Keratinocyte (primary cell): ENCODE results near the gene TNIK. TPM values are rescaled to one million over a fixed set of nuclear protein-coding genes. Genes with fewer than 3 reads are reported as not detected.

Experiments
- DNase-seq: peaks from one replicate; pipeline ENCODE4 v3.0.0-alpha.2; 2011; ENCODE audit warnings: low read depth, missing footprints, low spot score
- FAIRE-seq: peaks from 2 replicates; lab custom pipeline; 2011; peaks lifted over from hg19 to GRCh38; lab: Jason Lieb, UNC
- H2AFZ ChIP-seq: 2 replicates; pipeline ENCODE4 v1.6.0; 2012; ENCODE audit warnings: low read length, control low read depth, inconsistent platforms; ENCODE audit not compliant: control insufficient read depth
- H3K27ac ChIP-seq: 2 replicates; pipeline ENCODE4 v1.5.1; 2011; ENCODE audit warnings: low read length; ENCODE audit not compliant: control insufficient read depth, insufficient read depth
- H3K27me3 ChIP-seq: 3 replicates; pipeline ENCODE4 v1.6.0; 2011; ENCODE audit warnings: low read length; ENCODE audit not compliant: control insufficient read depth, insufficient read depth; ENCODE audit errors: extremely low read depth
- H3K36me3 ChIP-seq, 2 experiments: 2 replicates in 1 of 2; 3 replicates in 1 of 2; pipeline ENCODE4 v1.5.1; 2011; ENCODE audit warnings: low read length in 2 of 2, mild to moderate bottlenecking in 1 of 2; ENCODE audit not compliant: control insufficient read depth in 2 of 2, insufficient read depth in 2 of 2; ENCODE audit errors: extremely low read depth in 1 of 2
- H3K4me1 ChIP-seq: 3 replicates; pipeline ENCODE4 v1.5.1; 2011; ENCODE audit warnings: low read length; ENCODE audit not compliant: control insufficient read depth, insufficient read depth; ENCODE audit errors: extremely low read depth
- H3K4me2 ChIP-seq: 3 replicates; pipeline ENCODE4 v1.6.0; 2011; ENCODE audit warnings: low read depth, low read length; ENCODE audit not compliant: control insufficient read depth, insufficient read depth; ENCODE audit errors: extremely low read depth
- H3K4me3 ChIP-seq, 3 experiments: fragments of 200-600 bp in 1 of 3; sonication (generic) in 1 of 3; 2 replicates in 2 of 3; 3 replicates in 1 of 3; pipeline ENCODE4 v1.5.1; 2011 to 2016; ENCODE audit warnings: low read length in 3 of 3, mild to moderate bottlenecking in 3 of 3, control low read depth in 2 of 3, inconsistent platforms in 1 of 3, low read depth in 1 of 3, mixed read lengths in 1 of 3, mixed run types in 1 of 3, moderate library complexity in 1 of 3; ENCODE audit not compliant: control insufficient read depth in 2 of 3, insufficient read depth in 2 of 3; ENCODE audit errors: extremely low read depth in 1 of 3
- H3K79me2 ChIP-seq: 2 replicates; pipeline ENCODE4 v1.6.0; 2012; ENCODE audit warnings: low read length; ENCODE audit not compliant: control insufficient read depth, insufficient read depth
- H3K9ac ChIP-seq: 3 replicates; pipeline ENCODE4 v1.6.0; 2011; ENCODE audit warnings: low read length; ENCODE audit not compliant: control insufficient read depth, insufficient read depth; ENCODE audit errors: extremely low read depth
- H3K9me1 ChIP-seq: 3 replicates; pipeline ENCODE4 v1.6.0; 2011; ENCODE audit warnings: low read length; ENCODE audit not compliant: control insufficient read depth, insufficient read depth; ENCODE audit errors: extremely low read depth
- H3K9me3 ChIP-seq: 2 replicates; pipeline ENCODE4 v1.5.1; 2012; ENCODE audit warnings: low read depth, low read length; ENCODE audit not compliant: control insufficient read depth
- H4K20me1 ChIP-seq: 3 replicates; pipeline ENCODE4 v1.6.0; 2011; ENCODE audit warnings: low read length; ENCODE audit not compliant: control insufficient read depth, insufficient read depth; ENCODE audit errors: extremely low read depth
- CTCF ChIP-seq, 3 experiments: IDR thresholded peaks in 1 of 3; conservative IDR thresholded peaks in 1 of 3; optimal IDR thresholded peaks in 1 of 3; 2 replicates in 2 of 3; 3 replicates in 1 of 3; pipeline versions ENCODE3 to v1.5.1; 2011; ENCODE audit warnings: low read length in 3 of 3, mild to moderate bottlenecking in 3 of 3, moderate library complexity in 2 of 3, control low read depth in 1 of 3, inconsistent platforms in 1 of 3; ENCODE audit not compliant: insufficient read depth in 2 of 3; ENCODE audit errors: extremely low read depth in 1 of 3
- EZH2 ChIP-seq: IDR thresholded peaks from one replicate; pipeline ENCODE4 v1.6.1; 2012; ENCODE audit warnings: inconsistent platforms, mild to moderate bottlenecking, low read length, moderate library complexity
- dilution Hi-C: fragments of 300-500 bp; cut with MboI; formaldehyde crosslinking; loops from one replicate; pipeline ENCODE4 v1.7.0; 2020; ENCODE audit warnings: low sequenced_read_pairs; ENCODE audit not compliant: extremely low pct_ligation_motif_present
- polyA plus RNA-seq, 5 experiments: library from polyadenylated mRNA; depleted of rRNA in 3 of 5; stranded (reverse) in 3 of 5; stranded (forward) in 1 of 5; unstranded in 1 of 5; fragments of >200 nt; gene quantifications; 1 replicate in 1 of 5; 2 replicates in 3 of 5; 3 replicates in 1 of 5; pipeline versions ENCODE4 v1.2.1 to v1.2.3, GENCODE V29; 2011 to 2012; ENCODE audit warnings: missing spikeins in 2 of 5, low read depth in 1 of 5, low replicate concordance in 1 of 5

TNIK gene
- polyA plus RNA-seq, 1 donor (not counting 4 experiments of a cell fraction or from before 2014, with no cell fraction given): 4.4 TPM

DNA sequence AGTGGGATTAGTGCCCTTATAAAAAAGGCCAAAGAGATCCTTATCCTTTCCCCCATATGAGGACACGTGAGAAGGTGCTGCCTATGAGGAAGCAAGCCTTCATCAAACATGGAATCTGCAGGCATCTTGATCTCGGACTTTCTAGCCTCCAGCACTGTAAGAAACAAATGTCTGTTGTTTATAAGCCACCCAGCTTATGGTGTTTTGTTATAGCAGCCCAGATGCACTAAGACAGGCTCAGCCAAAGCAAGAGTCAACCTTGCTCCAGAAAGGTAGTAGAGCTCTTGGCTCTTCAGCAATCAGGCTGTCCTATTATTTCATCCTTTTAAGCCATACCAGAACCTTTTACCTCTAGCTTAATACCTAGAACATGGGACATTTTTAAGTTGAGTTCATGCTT, 12.3 kb upstream of the TNIK start:
- Histone ChIP-seq H3K27ac (no peak overlapping the region), H2AFZ (no peak overlapping the region), H3K9me3 (no peaks in the 10 kb centered on the region), H3K4me3 (no peak overlapping the region), H3K4me2 (no peak overlapping the region), H3K4me1 (no peaks in the 10 kb centered on the region), H3K9ac (no peak overlapping the region), H3K36me3 (no peaks in the 10 kb centered on the region), H4K20me1 (no peaks in the 10 kb centered on the region), H3K79me2 (no peaks in the 10 kb centered on the region), H3K9me1 (no peaks in the 10 kb centered on the region), H3K27me3 (no peaks in the 10 kb centered on the region)
- no peak for DNase-seq
- dilution Hi-C loops: no loop called here
- no peak for FAIRE-seq
- TF ChIP-seq CTCF (optimal IDR thresholded peaks at IDR 0.05 in 1 of 3, IDR thresholded peaks at IDR 0.05 in 1 of 3, conservative IDR thresholded peaks at IDR 0.05 in 1 of 3; ENCODE audit: extremely low read depth in 1 of 3, insufficient read depth in 2 of 3, low read length in 3 of 3) (no peak), EZH2 (no peak)

DNA sequence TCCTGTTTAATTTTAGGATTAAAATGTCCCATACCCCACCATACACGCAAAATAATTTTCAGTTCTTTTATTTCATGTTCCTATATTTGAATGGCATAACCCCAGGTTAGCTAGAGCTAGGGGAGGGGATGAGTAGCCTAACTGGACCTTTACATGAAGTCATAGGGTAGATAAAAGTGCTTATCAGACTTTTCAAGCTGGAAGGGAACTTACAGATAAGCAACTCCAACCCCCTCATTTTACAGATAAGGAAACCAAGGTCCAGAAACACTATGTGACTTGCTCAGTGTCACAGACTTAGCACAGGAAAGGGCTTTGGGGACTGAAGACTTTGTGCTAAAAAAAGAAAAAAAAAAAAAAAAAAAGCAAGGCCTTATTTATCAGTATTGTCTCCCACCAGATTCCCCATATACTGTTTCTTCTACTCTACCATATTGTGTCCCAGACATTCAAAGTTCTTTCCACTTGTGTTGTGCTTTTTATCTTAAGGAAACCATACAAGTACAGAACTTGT, 10.6 kb upstream of the TNIK start:
- no peaks in the 10 kb centered on the region for H4K20me1 ChIP-seq
- H3K9me1 ChIP-seq: no peaks in the 10 kb centered on the region
- H3K4me1 ChIP-seq: no peaks in the 10 kb centered on the region
- H3K27ac ChIP-seq: no peak overlapping the region
- H3K9me3 ChIP-seq: no peaks in the 10 kb centered on the region
- H3K4me3 ChIP-seq: no peak overlapping the region
- no peaks in the 10 kb centered on the region for H3K36me3 ChIP-seq
- H3K27me3 ChIP-seq: no peaks in the 10 kb centered on the region
- FAIRE-seq (no peak), DNase-seq (no peak)
- no peaks in the 10 kb centered on the region for H3K79me2 ChIP-seq
- no peak overlapping the region for H3K4me2 ChIP-seq
- no peak overlapping the region for H3K9ac ChIP-seq
- dilution Hi-C loops: no loop called here
- no peak for TF ChIP-seq EZH2
- TF ChIP-seq CTCF (optimal IDR thresholded peaks at IDR 0.05 in 1 of 3, IDR thresholded peaks at IDR 0.05 in 1 of 3, conservative IDR thresholded peaks at IDR 0.05 in 1 of 3; ENCODE audit: extremely low read depth in 1 of 3, insufficient read depth in 2 of 3, low read length in 3 of 3): no peak
- no peak overlapping the region for H2AFZ ChIP-seq
